Kidney (tissue), 22 donors: Measurements from ENCODE around the gene FLNA. TPM values are rescaled to one million over a fixed set of nuclear protein-coding genes. Genes with fewer than 3 reads are reported as not detected.

ENCODE experiments used
- DNase-seq, 5 donors: peaks; one replicate each; pipeline ENCODE4 v3.0.0-alpha.2; 2013 to 2020
- FAIRE-seq: peaks from 2 replicates; lab custom pipeline; 2012; peaks lifted over from hg19 to GRCh38; lab: Jason Lieb, UNC
- H3K27ac ChIP-seq, 2 donors: one replicate each; pipeline ENCODE4 v1.7.0; 2013; ENCODE audit warnings: low read depth in 2 of 2, low read length in 2 of 2, inconsistent platforms in 1 of 2
- H3K27me3 ChIP-seq: one replicate; pipeline ENCODE4 v1.7.1; 2013; ENCODE audit warnings: low read length, inconsistent platforms; ENCODE audit not compliant: control insufficient read depth, insufficient read depth
- H3K36me3 ChIP-seq, 3 donors: one replicate each; pipeline versions ENCODE4 v1.7.0 to v1.7.1; 2013; ENCODE audit warnings: low read length in 3 of 3, control low read depth in 1 of 3, inconsistent platforms in 1 of 3; ENCODE audit not compliant: insufficient read depth in 3 of 3, control insufficient read depth in 2 of 3
- H3K4me1 ChIP-seq, 3 donors: one replicate each; pipeline versions ENCODE4 v1.7.0 to v1.7.1; 2013; ENCODE audit warnings: low read length in 3 of 3, inconsistent platforms in 1 of 3, low read depth in 1 of 3; ENCODE audit not compliant: control insufficient read depth in 2 of 3, insufficient read depth in 2 of 3
- H3K4me3 ChIP-seq, 3 donors: one replicate each; pipeline versions ENCODE4 v1.7.0 to v1.8.1; 2013; ENCODE audit warnings: low read length in 3 of 3, control low read depth in 1 of 3, inconsistent platforms in 1 of 3
- H3K9ac ChIP-seq, 3 donors: one replicate each; pipeline versions ENCODE4 v1.7.0 to v1.7.1; 2013; ENCODE audit warnings: low read length in 3 of 3, control low read depth in 1 of 3, inconsistent platforms in 1 of 3
- H3K9me3 ChIP-seq, 3 donors: one replicate each; pipeline versions ENCODE4 v1.7.0 to v1.7.1; 2013; ENCODE audit warnings: low read length in 3 of 3, control low read depth in 1 of 3, inconsistent platforms in 1 of 3; ENCODE audit not compliant: control insufficient read depth in 2 of 3, insufficient read depth in 1 of 3
- intact Hi-C: fragments of 100-400 bp; cut with DNase I; formaldehyde crosslinking; loops from one replicate; pipeline ENCODE4 v1.11.1; 2022
- long read RNA-seq, 10 donors: library from polyadenylated mRNA in 1 of 10; unstranded in 1 of 10; transcript quantifications; one replicate each; pipeline ENCODE4 v2.0.0 and lab custom pipeline, GENCODE V29; 2021 to 2026
- polyA plus RNA-seq: library from polyadenylated mRNA; stranded (reverse); fragments of 350-450 nt; fragmentation: Illumina TruSeq; extraction: RNeasy Lipid Tissue Mini Kit (QIAGEN cat#74804); gene quantifications from one replicate; pipeline ENCODE4 v1.2.3, GENCODE V29; 2014; ENCODE audit warnings: low read depth, low replicate concordance; ENCODE audit not compliant: insufficient read depth
- total RNA-seq: library from RNA; stranded (reverse); fragmentation: NEBNext Ultra II Directional; extraction: Animal tissue kit (Norgen Biotek cat#: 25700); gene quantifications from one replicate; pipeline ENCODE4 v1.2.1, GENCODE V29; 2021
- TF ChIP-seq, protein P1 (sequence below): IDR thresholded peaks from 3 replicates; pipeline ENCODE4 v1.5.1; 2012; ENCODE audit warnings: mild to moderate bottlenecking, moderate library complexity, borderline replicate concordance; ENCODE audit not compliant: insufficient read depth; ENCODE audit errors: extremely low read depth
- donor health status: control.
- donor health status: control.
- donor health status: control.
- donor health status: control.
- donor health status: control.
- donor health status: DM: yes; HTN: yes; CAD: no.
- donor health status: Normal renal cell carcinoma (clear cell type).

Gene FLNA, protein sequence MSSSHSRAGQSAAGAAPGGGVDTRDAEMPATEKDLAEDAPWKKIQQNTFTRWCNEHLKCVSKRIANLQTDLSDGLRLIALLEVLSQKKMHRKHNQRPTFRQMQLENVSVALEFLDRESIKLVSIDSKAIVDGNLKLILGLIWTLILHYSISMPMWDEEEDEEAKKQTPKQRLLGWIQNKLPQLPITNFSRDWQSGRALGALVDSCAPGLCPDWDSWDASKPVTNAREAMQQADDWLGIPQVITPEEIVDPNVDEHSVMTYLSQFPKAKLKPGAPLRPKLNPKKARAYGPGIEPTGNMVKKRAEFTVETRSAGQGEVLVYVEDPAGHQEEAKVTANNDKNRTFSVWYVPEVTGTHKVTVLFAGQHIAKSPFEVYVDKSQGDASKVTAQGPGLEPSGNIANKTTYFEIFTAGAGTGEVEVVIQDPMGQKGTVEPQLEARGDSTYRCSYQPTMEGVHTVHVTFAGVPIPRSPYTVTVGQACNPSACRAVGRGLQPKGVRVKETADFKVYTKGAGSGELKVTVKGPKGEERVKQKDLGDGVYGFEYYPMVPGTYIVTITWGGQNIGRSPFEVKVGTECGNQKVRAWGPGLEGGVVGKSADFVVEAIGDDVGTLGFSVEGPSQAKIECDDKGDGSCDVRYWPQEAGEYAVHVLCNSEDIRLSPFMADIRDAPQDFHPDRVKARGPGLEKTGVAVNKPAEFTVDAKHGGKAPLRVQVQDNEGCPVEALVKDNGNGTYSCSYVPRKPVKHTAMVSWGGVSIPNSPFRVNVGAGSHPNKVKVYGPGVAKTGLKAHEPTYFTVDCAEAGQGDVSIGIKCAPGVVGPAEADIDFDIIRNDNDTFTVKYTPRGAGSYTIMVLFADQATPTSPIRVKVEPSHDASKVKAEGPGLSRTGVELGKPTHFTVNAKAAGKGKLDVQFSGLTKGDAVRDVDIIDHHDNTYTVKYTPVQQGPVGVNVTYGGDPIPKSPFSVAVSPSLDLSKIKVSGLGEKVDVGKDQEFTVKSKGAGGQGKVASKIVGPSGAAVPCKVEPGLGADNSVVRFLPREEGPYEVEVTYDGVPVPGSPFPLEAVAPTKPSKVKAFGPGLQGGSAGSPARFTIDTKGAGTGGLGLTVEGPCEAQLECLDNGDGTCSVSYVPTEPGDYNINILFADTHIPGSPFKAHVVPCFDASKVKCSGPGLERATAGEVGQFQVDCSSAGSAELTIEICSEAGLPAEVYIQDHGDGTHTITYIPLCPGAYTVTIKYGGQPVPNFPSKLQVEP (N-terminal part only)
- total RNA-seq (1,036 TPM), polyA plus RNA-seq (421 TPM)
- long read RNA-seq, donor 1, full-length matches to known transcripts: 19 of 135 reads
- long read RNA-seq, donor 1, partial matches to known transcripts: 116 of 135 reads
- long read RNA-seq, donor 1, other reads (novel, unspliced or antisense): 0 of 135 reads
- long read RNA-seq, donor 2, partial matches to known transcripts: 28 of 29 reads
- long read RNA-seq, donor 2, other reads (novel, unspliced or antisense): 0 of 29 reads
- long read RNA-seq, donor 3, transcript FLNA-209 (3 exons, 1,026 nt): major isoform, 10 of 2,427 reads
- long read RNA-seq, donor 3, partial matches to known transcripts: 2,303 of 2,427 reads
- long read RNA-seq, donor 3, other reads (novel, unspliced or antisense): 114 of 2,427 reads
- long read RNA-seq, donor 4, full-length matches to known transcripts: 9 of 28 reads
- long read RNA-seq, donor 4, partial matches to known transcripts: 19 of 28 reads
- long read RNA-seq, donor 4, other reads (novel, unspliced or antisense): 0 of 28 reads
- long read RNA-seq, donor 5, partial matches to known transcripts: 0 of 2 reads
- long read RNA-seq, donor 5, other reads (novel, unspliced or antisense): 0 of 2 reads
- long read RNA-seq, donor 6, partial matches to known transcripts: 5,957 of 6,121 reads
- long read RNA-seq, donor 6, other reads (novel, unspliced or antisense): 163 of 6,121 reads
- long read RNA-seq, donor 7, full-length matches to known transcripts: 25 of 651 reads
- long read RNA-seq, donor 7, partial matches to known transcripts: 545 of 651 reads
- long read RNA-seq, donor 7, other reads (novel, unspliced or antisense): 81 of 651 reads
- long read RNA-seq, donor 8, transcript FLNA-209 (3 exons, 1,026 nt): major isoform, 14 of 2,745 reads
- long read RNA-seq, donor 8, partial matches to known transcripts: 2,665 of 2,745 reads
- long read RNA-seq, donor 8, other reads (novel, unspliced or antisense): 62 of 2,745 reads
- long read RNA-seq, donor 9, transcript FLNA-209 (3 exons, 1,026 nt): major isoform, 6 of 31 reads
- long read RNA-seq, donor 9, partial matches to known transcripts: 24 of 31 reads
- long read RNA-seq, donor 9, other reads (novel, unspliced or antisense): 0 of 31 reads
- long read RNA-seq, donor 10, transcript FLNA-209 (3 exons, 1,026 nt): major isoform, 9 of 62 reads
- long read RNA-seq, donor 10, partial matches to known transcripts: 50 of 62 reads
- long read RNA-seq, donor 10, other reads (novel, unspliced or antisense): 0 of 62 reads

DNA sequence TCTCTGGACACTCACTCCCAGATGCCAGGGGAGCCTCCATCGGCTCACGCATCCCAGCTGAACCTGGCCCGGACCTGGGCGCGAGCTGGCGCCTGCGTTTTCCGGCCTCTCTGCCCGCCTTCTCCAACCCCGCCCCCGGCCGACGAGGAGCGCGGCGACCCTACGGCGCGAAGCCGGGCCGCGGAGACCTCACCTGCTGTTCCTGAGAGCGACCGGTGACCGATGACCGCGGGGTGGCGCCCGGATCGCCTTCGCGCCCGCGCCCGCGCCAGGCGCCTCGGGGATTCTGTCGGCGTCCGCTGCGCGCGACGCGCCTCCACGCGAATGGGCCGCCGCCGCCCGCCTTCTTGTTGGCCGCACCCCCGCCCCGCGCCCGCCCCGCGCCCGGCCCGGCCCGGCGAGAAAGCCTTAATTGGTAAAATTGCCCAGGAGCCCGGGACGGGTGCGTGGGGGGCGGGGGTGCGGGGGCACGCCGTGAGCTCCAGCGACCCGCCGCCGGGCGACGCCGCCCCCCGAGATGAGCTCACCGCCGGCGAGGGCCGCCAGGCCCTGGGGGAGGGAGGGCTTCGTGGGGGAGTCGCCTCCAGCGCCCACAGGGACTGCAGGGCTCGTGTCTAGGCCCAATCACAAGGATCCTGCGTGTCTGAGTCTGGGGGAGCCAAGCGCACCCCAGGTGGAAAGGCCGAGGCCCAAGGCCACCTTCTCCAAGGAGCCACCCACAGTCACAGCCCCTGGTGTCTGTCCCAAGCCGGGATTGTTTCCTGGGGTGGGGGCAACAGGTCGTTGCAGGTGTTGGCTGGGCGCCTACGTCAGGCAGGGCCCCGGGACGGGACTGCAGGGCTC lies at the start of gene FLNA:
Gene FLNA (minus strand): TSS at position 322 of the 843 bp plus-strand sequence. CDS start 3,389 bp downstream, outside the sequence.
- intact Hi-C loops: no loop called here
- peak in 4 of 5 donors; percentile 24 to 83 (median 62) for DNase-seq
- no peaks in the 10 kb centered on the region for H3K36me3 ChIP-seq
- H3K27me3 ChIP-seq: no peaks in the 10 kb centered on the region
- FAIRE-seq: no peak
- H3K27ac ChIP-seq: peak within 1 kb of the TSS; percentile 71 to 80
- peaks cover 0 to 9% (median 0%) of the 10 kb centered on the region in 3 donors for H3K4me1 ChIP-seq
- H3K9ac ChIP-seq: peak within 1 kb of the TSS in 2 of 3 donors; percentile 55 to 71
- TF ChIP-seq, protein P1, sequence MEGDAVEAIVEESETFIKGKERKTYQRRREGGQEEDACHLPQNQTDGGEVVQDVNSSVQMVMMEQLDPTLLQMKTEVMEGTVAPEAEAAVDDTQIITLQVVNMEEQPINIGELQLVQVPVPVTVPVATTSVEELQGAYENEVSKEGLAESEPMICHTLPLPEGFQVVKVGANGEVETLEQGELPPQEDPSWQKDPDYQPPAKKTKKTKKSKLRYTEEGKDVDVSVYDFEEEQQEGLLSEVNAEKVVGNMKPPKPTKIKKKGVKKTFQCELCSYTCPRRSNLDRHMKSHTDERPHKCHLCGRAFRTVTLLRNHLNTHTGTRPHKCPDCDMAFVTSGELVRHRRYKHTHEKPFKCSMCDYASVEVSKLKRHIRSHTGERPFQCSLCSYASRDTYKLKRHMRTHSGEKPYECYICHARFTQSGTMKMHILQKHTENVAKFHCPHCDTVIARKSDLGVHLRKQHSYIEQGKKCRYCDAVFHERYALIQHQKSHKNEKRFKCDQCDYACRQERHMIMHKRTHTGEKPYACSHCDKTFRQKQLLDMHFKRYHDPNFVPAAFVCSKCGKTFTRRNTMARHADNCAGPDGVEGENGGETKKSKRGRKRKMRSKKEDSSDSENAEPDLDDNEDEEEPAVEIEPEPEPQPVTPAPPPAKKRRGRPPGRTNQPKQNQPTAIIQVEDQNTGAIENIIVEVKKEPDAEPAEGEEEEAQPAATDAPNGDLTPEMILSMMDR: no peak
- no peaks in the 10 kb centered on the region for H3K9me3 ChIP-seq
- peak within 1 kb of the TSS; percentile 36 to 61 (median 48) for H3K4me3 ChIP-seq

DNA sequence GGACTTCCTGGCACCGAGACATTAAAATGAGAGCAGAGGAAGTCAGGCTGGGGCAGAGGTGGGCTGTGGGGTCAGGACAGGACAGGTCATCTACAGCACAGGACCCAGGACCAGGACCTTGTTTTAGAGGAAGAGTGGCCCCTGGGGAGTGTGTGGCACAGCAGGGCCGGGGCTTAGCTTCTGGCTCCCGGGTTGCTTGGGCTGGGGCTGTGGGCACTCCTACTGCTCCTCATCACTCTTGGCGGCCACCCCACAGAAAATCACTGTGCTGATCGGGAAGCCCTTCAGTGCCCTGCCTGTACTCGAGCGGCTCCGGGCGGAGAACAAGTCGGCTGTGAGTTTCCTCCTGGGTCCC lies 45.9 kb upstream of the FLNA start:
- Histone ChIP-seq H3K27me3 (no peaks in the 10 kb centered on the region), H3K27ac (no peak overlapping the region), H3K9ac (no peak overlapping the region), H3K4me3 (no peak overlapping the region), H3K36me3 (no peaks in the 10 kb centered on the region), H3K9me3 (no peaks in the 10 kb centered on the region), H3K4me1 (no peaks in the 10 kb centered on the region)
- DNase-seq: no peak
- no peak for FAIRE-seq
- intact Hi-C loops: no loop called here
- TF ChIP-seq, protein P1: no peak
